Keratinocyte (primary cell): ENCODE measurements around the gene PAXIP1. TPM values are rescaled to one million over a fixed set of nuclear protein-coding genes. Genes with fewer than 3 reads are reported as not detected.

ENCODE experiments used
- DNase-seq: peaks from one replicate; pipeline ENCODE4 v3.0.0-alpha.2; 2011; ENCODE audit warnings: low read depth, missing footprints, low spot score
- FAIRE-seq: peaks from 2 replicates; lab custom pipeline; 2011; peaks lifted over from hg19 to GRCh38; lab: Jason Lieb, UNC
- H2AFZ ChIP-seq: 2 replicates; pipeline ENCODE4 v1.6.0; 2012; ENCODE audit warnings: low read length, control low read depth, inconsistent platforms; ENCODE audit not compliant: control insufficient read depth
- H3K27ac ChIP-seq: 2 replicates; pipeline ENCODE4 v1.5.1; 2011; ENCODE audit warnings: low read length; ENCODE audit not compliant: control insufficient read depth, insufficient read depth
- H3K27me3 ChIP-seq: 3 replicates; pipeline ENCODE4 v1.6.0; 2011; ENCODE audit warnings: low read length; ENCODE audit not compliant: control insufficient read depth, insufficient read depth; ENCODE audit errors: extremely low read depth
- H3K36me3 ChIP-seq, 2 experiments: 2 replicates in 1 of 2; 3 replicates in 1 of 2; pipeline ENCODE4 v1.5.1; 2011; ENCODE audit warnings: low read length in 2 of 2, mild to moderate bottlenecking in 1 of 2; ENCODE audit not compliant: control insufficient read depth in 2 of 2, insufficient read depth in 2 of 2; ENCODE audit errors: extremely low read depth in 1 of 2
- H3K4me1 ChIP-seq: 3 replicates; pipeline ENCODE4 v1.5.1; 2011; ENCODE audit warnings: low read length; ENCODE audit not compliant: control insufficient read depth, insufficient read depth; ENCODE audit errors: extremely low read depth
- H3K4me2 ChIP-seq: 3 replicates; pipeline ENCODE4 v1.6.0; 2011; ENCODE audit warnings: low read depth, low read length; ENCODE audit not compliant: control insufficient read depth, insufficient read depth; ENCODE audit errors: extremely low read depth
- H3K4me3 ChIP-seq, 3 experiments: fragments of 200-600 bp in 1 of 3; sonication (generic) in 1 of 3; 2 replicates in 2 of 3; 3 replicates in 1 of 3; pipeline ENCODE4 v1.5.1; 2011 to 2016; ENCODE audit warnings: low read length in 3 of 3, mild to moderate bottlenecking in 3 of 3, control low read depth in 2 of 3, inconsistent platforms in 1 of 3, low read depth in 1 of 3, mixed read lengths in 1 of 3, mixed run types in 1 of 3, moderate library complexity in 1 of 3; ENCODE audit not compliant: control insufficient read depth in 2 of 3, insufficient read depth in 2 of 3; ENCODE audit errors: extremely low read depth in 1 of 3
- H3K79me2 ChIP-seq: 2 replicates; pipeline ENCODE4 v1.6.0; 2012; ENCODE audit warnings: low read length; ENCODE audit not compliant: control insufficient read depth, insufficient read depth
- H3K9ac ChIP-seq: 3 replicates; pipeline ENCODE4 v1.6.0; 2011; ENCODE audit warnings: low read length; ENCODE audit not compliant: control insufficient read depth, insufficient read depth; ENCODE audit errors: extremely low read depth
- H3K9me1 ChIP-seq: 3 replicates; pipeline ENCODE4 v1.6.0; 2011; ENCODE audit warnings: low read length; ENCODE audit not compliant: control insufficient read depth, insufficient read depth; ENCODE audit errors: extremely low read depth
- H3K9me3 ChIP-seq: 2 replicates; pipeline ENCODE4 v1.5.1; 2012; ENCODE audit warnings: low read depth, low read length; ENCODE audit not compliant: control insufficient read depth
- H4K20me1 ChIP-seq: 3 replicates; pipeline ENCODE4 v1.6.0; 2011; ENCODE audit warnings: low read length; ENCODE audit not compliant: control insufficient read depth, insufficient read depth; ENCODE audit errors: extremely low read depth
- CTCF ChIP-seq, 3 experiments: IDR thresholded peaks in 1 of 3; conservative IDR thresholded peaks in 1 of 3; optimal IDR thresholded peaks in 1 of 3; 2 replicates in 2 of 3; 3 replicates in 1 of 3; pipeline versions ENCODE3 to v1.5.1; 2011; ENCODE audit warnings: low read length in 3 of 3, mild to moderate bottlenecking in 3 of 3, moderate library complexity in 2 of 3, control low read depth in 1 of 3, inconsistent platforms in 1 of 3; ENCODE audit not compliant: insufficient read depth in 2 of 3; ENCODE audit errors: extremely low read depth in 1 of 3
- EZH2 ChIP-seq: IDR thresholded peaks from one replicate; pipeline ENCODE4 v1.6.1; 2012; ENCODE audit warnings: inconsistent platforms, mild to moderate bottlenecking, low read length, moderate library complexity
- dilution Hi-C: fragments of 300-500 bp; cut with MboI; formaldehyde crosslinking; loops from one replicate; pipeline ENCODE4 v1.7.0; 2020; ENCODE audit warnings: low sequenced_read_pairs; ENCODE audit not compliant: extremely low pct_ligation_motif_present
- polyA plus RNA-seq, 5 experiments: library from polyadenylated mRNA; depleted of rRNA in 3 of 5; stranded (reverse) in 3 of 5; stranded (forward) in 1 of 5; unstranded in 1 of 5; fragments of >200 nt; gene quantifications; 1 replicate in 1 of 5; 2 replicates in 3 of 5; 3 replicates in 1 of 5; pipeline versions ENCODE4 v1.2.1 to v1.2.3, GENCODE V29; 2011 to 2012; ENCODE audit warnings: missing spikeins in 2 of 5, low read depth in 1 of 5, low replicate concordance in 1 of 5

The PAXIP1 gene
- polyA plus RNA-seq, 1 donor (not counting 4 experiments of a cell fraction or from before 2014, with no cell fraction given), result 9.4 TPM

GRCh38 chr7:154929006-154929726 lies 73.8 kb downstream of the PAXIP1 start:
- FAIRE-seq, result no peak
- Histone ChIP-seq H3K27me3 (no peaks in the 10 kb centered on the region), H3K4me2 (peak overlapping the region; percentile 91), H3K4me1 (peaks cover 2% of the 10 kb centered on the region), H3K9ac (peak overlapping the region; percentile 75), H3K27ac (peak overlapping the region; percentile 59), H4K20me1 (no peaks in the 10 kb centered on the region), H3K79me2 (no peaks in the 10 kb centered on the region), H3K9me1 (no peaks in the 10 kb centered on the region), H3K36me3 (no peaks in the 10 kb centered on the region), H3K9me3 (no peaks in the 10 kb centered on the region), H3K4me3 (peak overlapping the region; percentile 43 to 89 (median 72)), H2AFZ (peak overlapping the region; percentile 97)
- TF ChIP-seq EZH2 (no peak), CTCF (optimal IDR thresholded peaks at IDR 0.05 in 1 of 3, IDR thresholded peaks at IDR 0.05 in 1 of 3, conservative IDR thresholded peaks at IDR 0.05 in 1 of 3; ENCODE audit: extremely low read depth in 1 of 3, insufficient read depth in 2 of 3, low read length in 3 of 3) (no peak)
- DNase-seq, result no peak
- dilution Hi-C loops, result no loop called here

- Histone ChIP-seq H3K27ac (peak overlapping the region; percentile 66), H3K4me3 (peak overlapping the region; percentile 43 to 89 (median 72)), H3K9me3 (no peaks in the 10 kb centered on the region), H4K20me1 (no peaks in the 10 kb centered on the region), H3K4me1 (peaks cover 2% of the 10 kb centered on the region), H3K79me2 (no peaks in the 10 kb centered on the region), H3K4me2 (peak overlapping the region; percentile 91), H2AFZ (peak overlapping the region; percentile 97), H3K9me1 (no peaks in the 10 kb centered on the region), H3K27me3 (no peaks in the 10 kb centered on the region), H3K9ac (peak overlapping the region; percentile 75), H3K36me3 (no peaks in the 10 kb centered on the region)
- FAIRE-seq, result peak; percentile 83
- DNase-seq, result peak; percentile 88
- TF ChIP-seq CTCF (optimal IDR thresholded peaks at IDR 0.05 in 1 of 3, IDR thresholded peaks at IDR 0.05 in 1 of 3, conservative IDR thresholded peaks at IDR 0.05 in 1 of 3; ENCODE audit: extremely low read depth in 1 of 3, insufficient read depth in 2 of 3, low read length in 3 of 3), result no peak
- TF ChIP-seq EZH2, result no peak
- dilution Hi-C loops, result no loop called here
These were observed 74.6 kb downstream of the PAXIP1 start for GRCh38 chr7:154928136-154929005.
